Bladder microvascular endothelial cell (primary cell): ENCODE measurements around the gene LRRC66. TPM values are rescaled to one million over a fixed set of nuclear protein-coding genes. Genes with fewer than 3 reads are reported as not detected.

Source experiments
- total RNA-seq: library from RNA; depleted of rRNA; stranded (reverse); fragments of >200 nt; gene quantifications from 2 replicates; pipeline ENCODE4 v1.2.3, GENCODE V29; 2014

Gene LRRC66
- 0.16 and 0.50 TPM in 2 replicates for total RNA-seq

GRCh38 chr4:52019936-52020657 is at the start of gene LRRC66:
Gene LRRC66 (minus strand): TSS chr4:52020363. CDS start chr4:52017613, 2,750 bp downstream.

DNA sequence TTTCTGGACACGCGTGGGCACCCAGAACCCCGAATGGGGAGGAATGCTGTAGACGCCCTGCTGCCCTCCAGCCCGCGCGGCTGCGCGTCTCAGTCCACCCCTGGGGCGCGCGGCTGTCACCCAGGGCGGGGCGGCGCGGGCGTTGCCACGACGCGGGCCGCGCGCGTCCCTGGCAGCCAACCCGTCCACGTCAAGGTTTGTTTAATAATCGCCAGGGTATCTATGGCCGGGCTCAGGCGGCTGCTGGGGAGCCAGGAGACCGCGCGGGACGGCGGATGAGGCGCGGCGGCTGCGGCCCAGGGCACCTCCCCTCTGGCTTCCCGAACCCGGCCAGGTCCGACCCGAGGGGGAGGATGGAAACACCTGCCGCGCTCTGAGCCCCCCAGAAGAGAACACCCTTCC is 31.1 kb upstream of the LRRC66 start, which contains the start of gene SPATA18:
TSS of gene SPATA18 (plus strand) at position 92 of the 402 bp plus-strand sequence. CDS start 401 bp downstream, outside the sequence.

GRCh38 chr4:52038103-52038912 is 18.1 kb upstream of the LRRC66 start, which contains the start of gene SGCB:
Gene SGCB (minus strand): TSS chr4:52038299. CDS start chr4:52038259, 40 bp downstream.

Other genes starting within 250 kb of the LRRC66 start
- 18.6 and 51.8 TPM in 2 replicates for gene DCUN1D4, start 177.2 kb downstream of the LRRC66 start, total RNA-seq
- gene SGCB, start 17.9 kb upstream of the LRRC66 start, total RNA-seq = 14.6 and 31.0 TPM in 2 replicates
- gene SPATA18, start 30.9 kb upstream of the LRRC66 start, total RNA-seq = 5.3 and 9.1 TPM in 2 replicates